Transverse colon (tissue), 4 donors: Measurements from ENCODE around the gene INO80B. TPM values are rescaled to one million over a fixed set of nuclear protein-coding genes. Genes with fewer than 3 reads are reported as not detected.

Experiments
- DNase-seq: peaks from one replicate; pipeline ENCODE4 v3.0.0-alpha.2; 2019
- H3K27ac ChIP-seq, 4 donors: fragments of 200-600 bp; sonication (generic); 2 replicates each; pipeline ENCODE4 v1.5.1; 2016 to 2018; ENCODE audit warnings: inconsistent platforms in 4 of 4
- H3K27me3 ChIP-seq: fragments of 200-600 bp; sonication (generic); 2 replicates; pipeline ENCODE4 v1.5.1; 2017; ENCODE audit warnings: inconsistent platforms
- H3K36me3 ChIP-seq, 4 donors: fragments of 200-600 bp; sonication (generic); 2 replicates each; pipeline ENCODE4 v1.5.1; 2017 to 2019; ENCODE audit warnings: inconsistent platforms in 4 of 4
- H3K4me1 ChIP-seq, 4 donors: fragments of 200-600 bp; sonication (generic); 2 replicates each; pipeline ENCODE4 v1.5.1; 2017 to 2020; ENCODE audit warnings: inconsistent platforms in 4 of 4
- H3K4me3 ChIP-seq, 4 donors: fragments of 200-600 bp; sonication (generic); 1 replicate in 1 of 4; 2 replicates in 3 of 4; pipeline versions ENCODE4 v1.5.1 to v1.6.1; 2017 to 2019; ENCODE audit warnings: inconsistent platforms in 4 of 4
- H3K9me3 ChIP-seq, 2 donors: fragments of 200-600 bp; sonication (generic); 2 replicates each; pipeline ENCODE4 v1.5.1; 2017 to 2019; ENCODE audit warnings: inconsistent platforms in 2 of 2
- CTCF ChIP-seq, 5 experiments: fragments of 200-600 bp in 3 of 5; fragments of 450-650 bp in 2 of 5; sonication (generic) in 3 of 5; IDR thresholded peaks; 1 replicate in 2 of 5; 2 replicates in 3 of 5; pipeline ENCODE4 v1.5.1; 2016 to 2017; ENCODE audit warnings: antibody characterized with exemption in 5 of 5, inconsistent platforms in 3 of 5, mild to moderate bottlenecking in 2 of 5, moderate library complexity in 1 of 5
- EP300 ChIP-seq: sonication (generic); formaldehyde crosslinking; IDR thresholded peaks from one replicate; pipeline ENCODE4 v1.6.1; 2017; ENCODE audit warnings: antibody characterized with exemption, low read depth
- POLR2A ChIP-seq: fragments of 450-650 bp; IDR thresholded peaks from one replicate; pipeline ENCODE4 v1.6.1; 2016; ENCODE audit warnings: antibody characterized with exemption, mild to moderate bottlenecking, moderate library complexity
- POLR2AphosphoS5 ChIP-seq, 3 donors: sonication (generic); formaldehyde crosslinking; IDR thresholded peaks; one replicate each; pipeline ENCODE4 v1.6.1; 2016; ENCODE audit warnings: antibody characterized with exemption in 3 of 3
- WGBS, 2 donors: methylation state at CpG; one replicate each; pipeline ENCODE4 v1.1.5; 2018; ENCODE audit warnings: low coverage in 1 of 2; 5-methylcytosine and 5-hydroxymethylcytosine counted together
- in situ Hi-C, 4 donors: fragments of 200-750 bp; cut with MboI; loops; one replicate each; pipeline versions ENCODE4 v1.15.0 to v1.15.1; 2017; ENCODE audit warnings: low sequenced_read_pairs in 3 of 4, low pct_ligation_motif_present in 1 of 4, low pct_unique_long_range_greater_than_20kb in 1 of 4
- intact Hi-C: fragments of 100-400 bp; cut with DNase I; formaldehyde crosslinking; loops from one replicate; pipeline ENCODE4 v1.15.1; 2023; ENCODE audit warnings: low total_unique reads
- total RNA-seq, 4 donors: library from RNA; depleted of rRNA; stranded (reverse); fragments of >200 nt; gene quantifications; one replicate each; pipeline ENCODE4 v1.1.0, GENCODE V29; 2016

INO80B gene
- total RNA-seq, 4 donors from 2014 or later: 12.9 to 53.9 (median 34.5) TPM

GRCh38 chr2:74496997-74497776 lies 42.3 kb downstream of the INO80B start:
- H3K4me1 ChIP-seq: peaks cover 19 to 36% (median 32%) of the 10 kb centered on the region in 4 donors
- peak overlapping the region in 1 of 4 donors; percentile 50 for H3K4me3 ChIP-seq
- no peak for TF ChIP-seq POLR2A
- TF ChIP-seq CTCF (IDR thresholded peaks at IDR 0.05): no peak
- no peak for TF ChIP-seq POLR2AphosphoS5 (IDR thresholded peaks at IDR 0.05)
- TF ChIP-seq EP300: no peak
- H3K9me3 ChIP-seq: no peaks in the 10 kb centered on the region
- 40 to 79% methylated on average over 3 to 19 of the region's 19 CpGs for WGBS, 2 donors
- intact Hi-C loops: no loop called here
- in situ Hi-C loops: loop anchor here in 2 of 4 donors (25.0 kb wide), 1 partner anchor 90 kb away; no protein-coding TSS in a partner anchor
- DNase-seq: no peak
- H3K36me3 ChIP-seq: peaks cover 0 to 10% (median 5%) of the 10 kb centered on the region in 4 donors
- H3K27ac ChIP-seq: peak overlapping the region in 1 of 4 donors; percentile 8
- H3K27me3 ChIP-seq: peaks cover 42% of the 10 kb centered on the region

- WGBS, 2 donors: 0 to 8% methylated on average over 1 to 32 of the region's 61 CpGs
- Histone ChIP-seq H3K9me3 (no peaks in the 10 kb centered on the region), H3K4me3 (peak overlapping the region in 3 of 4 donors; percentile 11 to 50 (median 40)), H3K27me3 (peaks cover 42% of the 10 kb centered on the region), H3K36me3 (peaks cover 0 to 5% (median 1%) of the 10 kb centered on the region in 4 donors), H3K4me1 (peaks cover 19 to 38% (median 32%) of the 10 kb centered on the region in 4 donors), H3K27ac (peak overlapping the region in 1 of 4 donors; percentile 8)
- peak; percentile 36 for DNase-seq
- in situ Hi-C loops: loop anchor here in 2 of 4 donors (25.0 kb wide), 1 partner anchor 89 kb away; no protein-coding TSS in a partner anchor
- TF ChIP-seq EP300 (no peak), CTCF (IDR thresholded peaks at IDR 0.05) (no peak), POLR2AphosphoS5 (IDR thresholded peaks at IDR 0.05) (peak in 2 of 3 donors; percentile 44 to 66), POLR2A (peak; percentile 36)
- intact Hi-C loops: no loop called here
Measured at GRCh38 chr2:74497777-74498499, 43.1 kb downstream of the INO80B start.

- Histone ChIP-seq H3K9me3 (no peaks in the 10 kb centered on the region), H3K27me3 (peaks cover 42% of the 10 kb centered on the region), H3K36me3 (no peaks in the 10 kb centered on the region), H3K4me1 (peaks cover 19 to 43% (median 37%) of the 10 kb centered on the region in 4 donors), H3K27ac (no peak overlapping the region), H3K4me3 (peak overlapping the region in 3 of 4 donors; percentile 11 to 50 (median 40))
- TF ChIP-seq POLR2A (no peak), POLR2AphosphoS5 (IDR thresholded peaks at IDR 0.05) (no peak), EP300 (no peak), CTCF (IDR thresholded peaks at IDR 0.05) (no peak)
- 2 to 10% methylated on average over 4 to 41 of the region's 41 CpGs for WGBS, 2 donors
- in situ Hi-C loops (loop anchor here in 2 of 4 donors (25.0 kb wide), 1 partner anchor 89 kb away; no protein-coding TSS in a partner anchor), intact Hi-C loops (no loop called here)
- peak; percentile 33 for DNase-seq
Measured at GRCh38 chr2:74498500-74499266, 43.8 kb downstream of the INO80B start.
